Stimulated activated CD8-positive, alpha-beta memory T cell treated with anti-CD3 and anti-CD28 coated beads, Interleukin-2, amount 100 ng/mL, for 48 hours (primary cell): ENCODE data around the gene ADRM1.

Source experiments
- DNase-seq, 2 donors: peaks; one replicate each; pipeline ENCODE4 v3.0.0-alpha.2; 2020; ENCODE audit warnings: low read depth in 2 of 2

The ADRM1 gene

GRCh38 chr20:62298577-62299249 lies 4.1 kb upstream of the ADRM1 start:
- no peak for DNase-seq

- no peak for DNase-seq
These were observed 3.0 kb upstream of the ADRM1 start for GRCh38 chr20:62299666-62300236.

GRCh38 chr20:62300319-62300718 lies 2.5 kb upstream of the ADRM1 start:
- no peak for DNase-seq

GRCh38 chr20:62301111-62301668 lies 1.6 kb upstream of the ADRM1 start:
- no peak for DNase-seq

- DNase-seq, result peak; percentile 75 to 84
These were observed 940 bp upstream of the ADRM1 start for GRCh38 chr20:62301773-62302340.

GRCh38 chr20:62303062-62303339 lies 204 bp downstream of the ADRM1 start:
- no peak for DNase-seq

- DNase-seq, result no peak
These were observed 786 bp downstream of the ADRM1 start for GRCh38 chr20:62303340-62304226.

GRCh38 chr20:62304331-62305148 lies 1.7 kb downstream of the ADRM1 start:
- no peak for DNase-seq

GRCh38 chr20:62305149-62305764 lies 2.5 kb downstream of the ADRM1 start:
- no peak for DNase-seq

- no peak for DNase-seq
These were observed 3.1 kb downstream of the ADRM1 start for GRCh38 chr20:62305765-62306413.

GRCh38 chr20:62306414-62307187 lies 3.8 kb downstream of the ADRM1 start:
- no peak for DNase-seq

GRCh38 chr20:62307226-62308101 lies 4.7 kb downstream of the ADRM1 start:
- DNase-seq, result no peak

GRCh38 chr20:62308102-62308822 lies 5.5 kb downstream of the ADRM1 start:
- DNase-seq, result no peak

- DNase-seq, result no peak
These were observed 6.6 kb downstream of the ADRM1 start for GRCh38 chr20:62309198-62309944.

- DNase-seq, result no peak
These were observed 7.4 kb downstream of the ADRM1 start for GRCh38 chr20:62309947-62310756.

- DNase-seq, result no peak
These were observed 7.9 kb downstream of the ADRM1 start for GRCh38 chr20:62310757-62311121.

- DNase-seq, result no peak
These were observed 8.4 kb downstream of the ADRM1 start for GRCh38 chr20:62311150-62311549.
